NCI-H2171 treated with DMSO at 0.1 percent for 48 hours (cell line): Measurements from ENCODE around the gene PRKCZ.

Experiments used
- DNase-seq: peaks from one replicate; lab custom pipeline; 2025; lab: John Stamatoyannopoulos, UW

The PRKCZ gene

GRCh38 chr1:2061065-2061778 lies 11.0 kb downstream of the PRKCZ start:
- no peak for DNase-seq

DNA sequence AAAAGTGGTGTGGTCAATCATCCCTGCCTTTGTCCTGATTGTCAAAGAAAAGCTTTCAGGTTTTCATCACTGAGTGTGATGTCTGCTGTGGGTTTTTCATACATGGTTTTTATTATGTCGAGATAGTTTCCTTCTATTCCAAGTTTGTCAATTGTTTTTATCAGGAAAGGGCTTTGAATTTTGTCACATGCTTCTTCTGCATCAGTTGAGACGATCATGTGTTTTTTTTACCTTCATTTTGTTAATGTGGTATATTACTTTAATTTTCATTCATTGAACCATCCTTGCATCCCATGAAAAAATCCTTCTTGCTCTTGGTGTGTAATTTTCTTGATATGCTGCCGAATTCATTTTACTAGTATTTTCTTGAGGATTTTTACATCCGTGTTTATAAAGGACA lies 15.5 kb downstream of the PRKCZ start:
- DNase-seq, result no peak

DNA sequence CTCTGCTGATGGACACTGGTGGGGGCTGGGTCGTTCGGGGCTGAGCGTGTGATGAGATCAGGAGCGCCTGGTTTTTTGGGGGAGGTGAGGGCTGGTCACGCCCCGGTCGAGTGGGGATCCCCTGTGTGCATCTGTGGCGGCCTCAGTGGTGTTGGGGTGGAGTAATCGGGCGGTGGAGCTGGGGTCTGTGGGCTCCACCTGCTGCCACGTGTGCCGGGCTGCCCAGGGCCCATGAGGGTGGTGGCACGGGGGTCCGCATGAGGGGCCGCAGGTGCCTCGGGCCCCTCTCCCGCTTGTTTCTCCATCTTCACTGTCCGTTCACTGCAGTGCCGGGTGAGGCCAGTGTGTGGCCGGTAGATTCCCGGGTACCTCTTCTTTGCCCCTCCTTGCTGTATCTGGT lies 17.2 kb downstream of the PRKCZ start:
- no peak for DNase-seq

GRCh38 chr1:2067981-2068380 lies 17.8 kb downstream of the PRKCZ start:
- no peak for DNase-seq

DNA sequence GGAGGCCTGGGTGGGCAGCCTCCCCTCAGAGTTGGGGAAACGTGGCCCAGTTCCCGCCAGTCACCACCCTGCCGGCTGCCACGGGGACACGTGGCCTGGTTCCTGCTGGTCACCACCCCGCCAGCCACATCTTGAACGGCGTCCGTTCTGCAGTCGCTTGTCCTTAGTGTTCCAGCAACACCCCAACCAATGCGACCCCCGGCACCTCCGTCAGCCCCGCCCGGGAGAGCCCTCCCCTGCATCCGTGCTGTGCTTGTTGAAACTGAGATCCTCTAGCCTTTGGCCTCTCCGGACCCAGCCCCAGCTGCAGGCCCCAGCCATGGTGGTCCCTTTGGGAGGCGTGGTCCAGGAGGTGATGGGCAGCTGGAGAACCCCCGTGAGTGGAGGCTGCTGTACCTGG lies 18.7 kb downstream of the PRKCZ start:
- no peak for DNase-seq

DNA sequence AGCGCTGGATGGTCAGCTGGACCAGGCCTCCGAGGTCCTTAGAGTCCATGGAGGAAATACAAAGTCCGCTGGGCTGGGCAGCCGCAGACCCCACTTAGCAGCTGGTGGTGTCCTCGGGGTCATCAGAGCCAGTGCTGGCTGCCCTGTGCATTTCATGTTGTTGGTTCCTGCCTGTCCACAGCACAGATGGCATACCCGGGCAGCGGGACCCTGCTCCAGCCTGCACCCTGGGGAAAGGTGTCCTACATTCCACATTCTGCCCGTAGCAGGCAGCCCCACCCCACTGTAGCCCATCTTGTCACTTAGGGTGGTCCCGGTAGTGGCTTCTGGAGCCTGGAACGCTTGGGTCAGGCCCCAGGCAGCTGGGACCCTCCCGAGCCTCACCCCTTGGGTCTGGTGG lies 19.8 kb downstream of the PRKCZ start:
- DNase-seq, result no peak

- no peak for DNase-seq
Observed at GRCh38 chr1:2070800-2071530, 20.8 kb downstream of the PRKCZ start.

DNA sequence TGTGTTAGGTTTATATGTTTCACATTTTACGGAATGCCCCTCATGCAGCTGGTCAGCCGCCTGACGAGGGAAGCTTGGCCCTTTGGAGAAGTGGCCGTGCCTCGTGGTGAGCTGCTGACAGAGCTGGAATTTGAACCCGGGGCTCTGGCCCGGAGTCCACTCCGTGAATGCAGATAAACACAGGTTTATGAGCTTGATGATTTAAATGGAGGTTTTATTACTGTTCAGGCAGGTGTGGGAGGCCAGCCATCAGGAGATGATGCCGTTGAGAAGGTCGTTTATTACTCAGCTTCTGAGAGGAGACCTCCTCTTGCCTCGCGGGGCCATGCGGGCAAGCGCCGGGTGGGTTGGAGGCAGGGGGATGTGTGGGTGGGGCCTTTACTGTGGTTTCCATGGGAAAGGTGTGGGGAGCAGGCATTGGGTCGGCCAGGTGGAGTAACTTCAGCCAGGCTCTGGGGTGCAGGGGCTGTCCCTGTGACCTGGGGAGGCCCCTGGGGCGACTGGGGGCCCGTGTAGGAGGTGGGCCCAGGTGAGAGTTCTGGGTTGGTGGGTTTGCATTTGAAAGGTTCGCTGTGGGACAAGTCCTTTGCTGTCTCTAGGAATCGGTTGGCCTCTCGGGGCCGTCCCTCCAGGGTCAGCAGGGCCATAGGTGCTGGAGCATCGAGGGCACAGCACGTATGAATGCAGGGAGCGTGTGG lies 22.0 kb downstream of the PRKCZ start:
- DNase-seq, result no peak

DNA sequence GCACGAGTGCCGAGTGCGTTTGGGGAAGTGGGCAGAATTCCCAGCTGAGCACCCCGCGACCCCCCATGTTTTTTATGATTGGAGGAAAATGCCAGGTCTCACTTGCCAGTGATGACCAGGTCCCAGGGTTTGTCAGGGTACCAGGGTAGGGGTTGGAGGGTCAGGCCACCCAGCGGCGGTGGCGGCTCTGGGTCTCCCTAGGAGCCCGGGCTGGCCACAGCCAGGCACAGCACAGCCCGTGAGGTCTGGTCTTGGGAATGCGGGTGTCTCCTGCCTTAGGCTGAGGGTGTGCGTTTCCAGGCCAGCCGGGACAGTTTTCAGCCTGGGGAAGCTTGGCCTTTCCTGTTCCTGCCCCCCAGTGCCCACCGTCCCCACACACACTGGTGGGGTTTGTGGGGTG lies 22.7 kb downstream of the PRKCZ start:
- DNase-seq, result no peak

- peak; percentile 32 for DNase-seq
Observed at GRCh38 chr1:2073382-2074230, 23.4 kb downstream of the PRKCZ start.

DNA sequence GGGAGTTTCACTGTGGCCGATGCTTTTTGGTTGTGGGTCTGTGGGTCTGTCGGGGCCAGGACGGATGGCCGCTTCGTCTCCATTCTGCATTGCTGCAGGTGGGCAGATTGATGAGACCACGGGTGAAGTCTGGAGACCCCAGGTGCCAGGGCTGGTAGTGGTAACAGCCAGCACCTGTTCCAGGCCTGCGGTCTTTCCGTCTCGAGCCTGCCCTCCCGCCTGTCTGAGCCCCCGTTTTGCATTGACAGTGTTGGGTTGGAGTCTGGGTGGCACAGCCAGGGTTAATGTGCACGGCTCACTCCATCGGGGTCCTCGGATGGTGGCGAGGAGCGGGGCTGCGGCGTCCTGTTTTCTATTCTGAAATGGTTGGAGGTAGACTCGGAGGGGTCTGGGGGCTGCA lies 24.2 kb downstream of the PRKCZ start:
- DNase-seq, result no peak

GRCh38 chr1:2074944-2075740 lies 24.9 kb downstream of the PRKCZ start:
- no peak for DNase-seq

DNA sequence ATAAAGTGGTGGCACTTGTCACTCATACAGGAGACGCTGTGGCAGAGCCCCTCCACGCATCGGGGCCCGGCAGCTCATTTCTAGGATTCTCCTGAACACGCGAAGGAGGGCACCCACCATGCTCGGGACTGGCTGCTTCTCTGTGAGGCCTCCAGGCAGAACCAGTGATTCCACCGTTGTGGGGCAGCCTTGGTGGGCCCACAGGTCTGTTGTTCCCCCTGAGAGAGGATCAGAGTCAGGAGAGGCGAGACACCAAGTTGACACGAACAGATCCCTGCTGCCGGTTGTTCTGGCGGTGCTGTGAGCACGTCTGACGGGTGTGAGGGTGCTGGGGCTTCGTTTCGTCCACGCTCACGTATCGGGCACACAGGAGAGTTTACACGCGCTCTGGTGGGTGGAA lies 26.6 kb downstream of the PRKCZ start:
- DNase-seq, result no peak

DNA sequence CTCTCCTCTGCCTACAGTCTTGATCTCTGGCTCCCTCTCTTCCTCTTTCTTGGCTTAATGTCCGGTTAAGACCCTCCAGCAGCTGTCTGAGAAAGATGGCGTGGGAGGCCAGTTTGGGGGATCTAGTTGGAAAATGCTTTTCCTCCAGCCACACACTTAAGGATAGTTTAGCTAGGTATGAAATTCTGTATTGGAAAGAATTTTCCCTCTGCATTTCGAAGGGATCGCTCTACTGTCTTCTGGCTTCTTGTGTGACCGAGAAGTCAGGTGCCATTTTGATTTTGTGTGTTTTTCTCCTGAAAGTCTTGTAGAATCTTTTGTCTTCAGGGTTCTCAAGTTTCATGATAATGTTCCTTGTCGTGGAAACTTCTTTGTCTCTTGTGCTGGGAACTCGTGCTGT lies 28.0 kb downstream of the PRKCZ start:
- DNase-seq, result no peak

DNA sequence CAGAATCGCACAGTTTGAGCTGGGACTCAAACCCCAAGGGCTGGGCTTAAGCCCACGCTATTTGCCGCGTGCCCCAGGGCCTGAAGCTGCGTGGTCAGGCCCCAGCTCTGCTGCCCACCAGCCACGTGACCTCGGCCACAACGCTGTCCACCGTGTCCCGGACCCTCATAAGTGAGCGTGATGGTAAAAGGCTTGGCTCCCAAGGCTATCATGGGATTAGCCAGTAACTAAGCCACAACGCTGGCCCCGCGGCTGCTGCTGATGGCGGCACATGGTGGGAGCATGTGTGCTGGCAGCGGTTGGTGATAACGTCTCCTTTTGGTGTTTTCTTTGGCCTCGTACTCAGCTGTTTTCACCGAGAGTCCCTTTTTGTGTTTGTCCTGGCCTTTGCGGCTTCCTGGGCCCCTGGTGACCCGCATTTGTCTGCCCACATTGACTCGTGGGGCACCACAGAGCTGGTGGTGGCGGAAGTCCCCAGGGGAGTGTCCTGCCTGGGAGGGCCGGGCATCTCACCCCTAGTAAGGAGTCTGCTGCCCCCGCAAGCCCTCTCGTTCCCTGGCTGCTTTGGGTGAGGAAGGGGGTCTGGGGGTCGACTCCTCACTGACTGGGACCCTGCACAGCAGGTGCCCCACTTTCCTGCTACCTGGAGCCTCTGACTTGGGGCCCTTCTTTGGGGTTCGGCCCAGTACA lies 29.3 kb downstream of the PRKCZ start:
- DNase-seq, result no peak

DNA sequence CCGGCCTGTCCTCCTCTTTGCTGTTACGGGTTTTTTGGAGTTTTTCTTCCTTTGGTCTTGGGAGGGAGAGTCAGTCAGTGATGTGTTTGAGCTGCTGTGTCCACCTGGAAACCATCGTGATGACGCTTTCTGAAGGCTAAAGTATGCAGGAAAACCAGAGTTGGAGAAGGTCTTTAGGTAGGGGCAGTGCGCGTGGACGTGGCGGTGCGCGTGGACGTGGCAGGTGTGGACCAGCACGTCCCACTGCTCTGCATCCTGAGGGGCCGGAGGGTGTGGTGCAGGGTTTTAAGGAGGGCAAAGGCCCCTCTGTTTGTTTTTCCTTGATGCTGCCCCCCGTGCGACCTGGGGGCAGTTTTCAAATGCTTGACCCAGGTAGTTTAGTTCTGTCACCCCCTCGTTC lies 29.9 kb downstream of the PRKCZ start:
- no peak for DNase-seq

DNA sequence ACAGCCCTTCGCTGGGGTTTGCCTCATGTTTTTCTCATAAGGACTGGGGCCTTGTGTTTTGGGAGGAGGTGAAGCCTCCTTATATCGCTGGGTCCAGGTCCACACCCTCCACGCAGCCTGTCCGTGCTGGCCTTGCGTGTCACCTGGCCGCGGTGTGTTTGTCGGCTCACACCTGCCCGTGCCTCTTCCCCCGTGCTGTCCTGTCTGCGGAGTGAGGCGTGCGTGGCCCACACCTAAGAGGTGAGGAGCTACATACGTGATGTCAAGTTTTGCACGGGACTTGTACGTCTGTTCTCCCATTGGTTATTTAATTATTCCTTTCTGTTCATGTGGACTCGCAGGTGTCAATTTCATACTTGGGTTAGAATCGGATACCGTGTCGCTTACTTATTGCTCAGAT lies 30.7 kb downstream of the PRKCZ start:
- no peak for DNase-seq

- no peak for DNase-seq
Observed at GRCh38 chr1:2081326-2081885, 31.2 kb downstream of the PRKCZ start.

DNA sequence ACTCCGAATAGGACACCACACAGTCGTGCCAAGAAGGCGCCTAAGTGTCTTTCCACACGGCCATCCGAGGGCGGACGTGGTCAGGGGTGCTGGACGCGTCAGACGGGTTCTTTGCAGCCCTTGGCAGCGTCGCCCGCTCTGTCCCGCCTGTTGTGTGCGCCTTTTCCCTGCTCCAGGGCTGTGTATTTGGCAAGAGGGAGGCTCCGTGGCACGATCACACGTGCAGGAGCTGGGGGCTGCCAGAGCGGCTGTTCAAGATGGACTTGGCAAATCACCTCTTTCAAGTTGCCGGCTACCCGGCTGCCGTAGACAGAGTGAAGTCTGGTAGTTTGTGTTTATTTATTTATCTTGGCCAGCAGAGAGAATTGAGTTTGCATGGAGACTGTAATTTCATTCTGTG lies 31.9 kb downstream of the PRKCZ start:
- DNase-seq, result no peak

GRCh38 chr1:2083666-2084065 lies 33.5 kb downstream of the PRKCZ start:
- DNase-seq, result no peak

GRCh38 chr1:2084306-2084705 lies 34.1 kb downstream of the PRKCZ start:
- DNase-seq, result no peak
